GDM1 (cell line): ENCODE data around the gene SLC34A3.
A peak's percentile ranks its signal among the peaks of the same experiment; 100 is the strongest.

ENCODE experiments used
- DNase-seq: peaks from one replicate; lab custom pipeline; 2025; lab: John Stamatoyannopoulos, UW

SLC34A3 gene

DNA sequence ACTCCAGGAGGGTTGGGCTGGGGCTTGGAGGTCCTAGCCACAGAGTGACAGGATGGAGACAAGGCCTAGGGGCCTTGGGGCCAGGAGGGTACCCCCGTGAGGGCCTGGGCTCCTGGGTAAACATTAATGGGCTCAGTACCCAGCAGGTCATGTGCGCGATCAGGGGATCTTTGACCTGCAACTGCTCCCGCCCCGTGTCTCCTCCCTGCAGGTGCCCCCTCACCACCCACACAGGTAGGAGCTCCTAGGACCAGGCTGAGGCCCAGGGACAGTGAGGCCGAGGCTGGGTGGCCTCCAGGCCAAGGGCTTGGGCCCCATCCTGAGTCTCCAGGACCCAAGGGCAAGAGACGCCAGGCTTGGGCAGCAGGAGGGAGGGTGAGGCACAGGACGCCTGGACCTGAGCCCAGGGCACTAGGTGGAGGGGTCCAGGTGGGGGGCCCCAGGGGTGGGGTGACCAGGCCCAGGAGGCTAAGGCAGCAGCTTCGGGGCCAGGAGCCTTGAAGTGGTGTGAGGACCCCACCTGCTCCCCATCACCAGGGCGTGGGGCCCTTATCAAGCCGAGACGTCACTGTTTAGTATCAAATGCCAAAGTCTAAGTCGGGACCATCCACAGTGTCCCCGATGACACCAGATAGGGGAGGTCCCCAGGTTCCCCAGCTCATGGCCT, at the start of gene SLC34A3:
TSS of gene SLC34A3 (plus strand) at position 197 of the 667 bp plus-strand sequence. CDS start 802 bp downstream, outside the sequence.
- no peak for DNase-seq

DNA sequence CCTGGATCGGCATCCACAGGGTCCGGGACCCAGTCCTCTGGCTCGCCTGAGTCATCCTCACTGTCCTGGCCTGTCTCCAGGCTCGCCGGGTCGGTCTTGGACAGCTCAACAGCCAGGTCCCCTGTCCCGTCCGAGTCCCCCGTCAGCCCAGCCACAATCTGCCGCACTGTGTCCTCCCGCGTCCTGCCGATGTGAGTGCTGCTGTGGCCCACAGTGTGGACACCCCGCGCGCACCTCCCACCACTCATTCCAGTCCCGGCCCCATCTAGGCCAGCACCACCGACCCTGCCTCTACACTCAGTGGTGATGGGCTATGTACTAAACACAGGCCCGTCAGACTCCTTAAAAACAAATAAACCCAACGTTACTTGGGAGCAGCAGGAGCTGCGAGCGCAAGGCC, 49.0 kb upstream of the SLC34A3 start:
- DNase-seq: no peak

DNA sequence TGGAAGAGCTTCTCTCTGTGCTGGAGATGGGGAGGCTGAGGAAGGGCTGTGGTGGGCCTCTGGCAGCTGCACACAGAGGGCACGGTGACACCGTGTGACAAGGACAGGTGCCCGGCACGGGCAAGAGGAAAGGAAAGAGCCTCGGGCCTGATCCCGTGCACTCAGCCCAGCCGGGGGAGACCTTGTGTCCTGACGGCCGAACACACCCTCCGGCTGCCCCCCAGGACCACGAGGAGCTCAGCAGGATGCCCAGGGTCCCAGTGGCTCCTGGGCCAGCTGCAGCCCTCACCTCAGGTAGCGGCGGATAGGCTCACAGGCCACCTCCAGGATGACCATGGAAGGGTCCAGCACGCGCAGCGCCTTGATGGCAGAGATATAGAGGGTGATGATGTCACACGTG, 47.9 kb upstream of the SLC34A3 start:
- DNase-seq: no peak

DNA sequence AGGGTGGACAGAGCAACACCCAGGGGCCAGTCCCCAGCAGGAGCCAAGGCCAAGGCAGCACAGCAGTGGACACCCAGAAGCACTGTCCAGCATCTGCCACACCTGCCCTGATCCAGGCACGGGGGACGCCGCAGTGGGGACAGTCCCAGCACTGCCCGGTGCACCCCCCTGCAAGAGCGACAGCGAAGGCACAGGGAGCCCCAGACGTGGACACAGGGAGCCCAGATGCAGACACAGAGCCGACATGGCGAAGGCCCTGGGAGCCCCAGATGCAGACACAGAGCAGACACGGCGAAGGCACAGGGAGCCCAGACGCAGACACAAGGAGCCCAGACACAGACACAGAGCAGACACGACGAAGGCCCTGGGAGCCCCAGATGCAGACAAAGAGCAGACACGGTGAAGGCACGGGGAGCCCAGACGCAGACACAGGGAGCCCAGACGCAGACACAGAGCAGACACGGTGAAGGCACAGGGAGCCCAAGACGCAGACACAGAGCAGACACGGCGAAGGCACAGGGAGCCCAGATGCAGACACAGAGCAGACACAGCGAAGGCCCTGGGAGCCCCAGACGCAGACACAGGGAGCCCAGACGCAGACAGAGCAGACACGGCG, 46.6 kb upstream of the SLC34A3 start:
- no peak for DNase-seq

DNA sequence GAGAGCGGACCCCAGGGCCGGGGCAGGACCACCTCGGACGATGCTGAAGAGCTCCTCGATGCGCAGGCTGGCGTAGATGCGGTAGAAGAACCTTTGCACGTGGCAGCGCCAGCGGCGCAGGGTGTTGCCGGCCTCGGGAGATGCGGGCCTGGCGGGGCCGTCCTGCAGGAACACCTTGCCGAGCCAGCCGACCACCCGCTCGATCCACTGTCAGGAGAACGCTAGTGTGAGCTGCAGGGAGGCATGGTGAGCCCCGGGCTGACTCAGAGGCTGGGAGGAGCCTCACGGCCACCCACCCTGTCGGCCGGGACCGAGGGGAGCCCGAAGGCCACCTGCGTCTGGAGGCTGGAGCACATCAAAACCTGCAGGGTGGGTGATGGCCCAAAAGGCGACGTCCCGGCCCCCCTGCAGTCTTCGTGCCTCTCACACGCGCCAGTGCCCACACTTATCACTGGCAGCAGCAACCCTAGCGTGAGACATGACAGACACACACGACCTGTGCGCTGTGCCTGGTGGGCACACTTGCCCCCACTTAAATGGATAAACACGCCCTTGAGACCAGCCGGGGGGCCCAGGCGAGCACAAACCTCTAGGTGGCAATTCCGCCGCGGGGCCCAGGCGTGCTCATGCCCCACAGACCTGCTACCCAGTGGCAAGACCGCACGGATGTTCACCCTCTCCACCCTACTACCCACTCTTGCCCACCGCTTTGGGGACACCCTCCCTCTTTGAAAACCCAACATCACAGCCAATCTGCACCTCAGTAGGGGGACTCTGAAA, 45.6 kb upstream of the SLC34A3 start:
- no peak for DNase-seq

GRCh38 chr9:137185921-137186320, 44.8 kb upstream of the SLC34A3 start:
- DNase-seq: no peak

GRCh38 chr9:137186385-137186784, 44.3 kb upstream of the SLC34A3 start:
- no peak for DNase-seq

DNA sequence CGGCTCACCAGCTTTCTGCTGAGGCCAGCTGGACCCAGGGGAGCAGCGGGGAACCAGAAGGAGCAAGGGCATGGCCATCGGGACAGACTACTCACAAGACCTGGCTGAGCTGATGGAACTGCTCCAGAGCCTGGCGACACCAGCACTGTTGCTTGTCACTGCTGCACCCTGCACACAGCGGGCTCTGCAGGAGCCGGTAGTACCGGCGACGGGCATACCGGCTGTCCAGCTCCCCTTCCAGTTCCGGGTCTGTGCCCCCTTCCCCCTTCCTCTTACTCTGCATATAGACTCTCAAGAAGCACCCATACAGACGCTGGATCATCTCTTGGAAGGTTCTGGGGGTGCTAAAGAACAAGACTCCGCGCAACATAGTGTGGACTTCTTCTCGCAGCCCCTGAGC, 43.3 kb upstream of the SLC34A3 start:
- no peak for DNase-seq

GRCh38 chr9:137188086-137188489, 42.6 kb upstream of the SLC34A3 start:
- no peak for DNase-seq

DNA sequence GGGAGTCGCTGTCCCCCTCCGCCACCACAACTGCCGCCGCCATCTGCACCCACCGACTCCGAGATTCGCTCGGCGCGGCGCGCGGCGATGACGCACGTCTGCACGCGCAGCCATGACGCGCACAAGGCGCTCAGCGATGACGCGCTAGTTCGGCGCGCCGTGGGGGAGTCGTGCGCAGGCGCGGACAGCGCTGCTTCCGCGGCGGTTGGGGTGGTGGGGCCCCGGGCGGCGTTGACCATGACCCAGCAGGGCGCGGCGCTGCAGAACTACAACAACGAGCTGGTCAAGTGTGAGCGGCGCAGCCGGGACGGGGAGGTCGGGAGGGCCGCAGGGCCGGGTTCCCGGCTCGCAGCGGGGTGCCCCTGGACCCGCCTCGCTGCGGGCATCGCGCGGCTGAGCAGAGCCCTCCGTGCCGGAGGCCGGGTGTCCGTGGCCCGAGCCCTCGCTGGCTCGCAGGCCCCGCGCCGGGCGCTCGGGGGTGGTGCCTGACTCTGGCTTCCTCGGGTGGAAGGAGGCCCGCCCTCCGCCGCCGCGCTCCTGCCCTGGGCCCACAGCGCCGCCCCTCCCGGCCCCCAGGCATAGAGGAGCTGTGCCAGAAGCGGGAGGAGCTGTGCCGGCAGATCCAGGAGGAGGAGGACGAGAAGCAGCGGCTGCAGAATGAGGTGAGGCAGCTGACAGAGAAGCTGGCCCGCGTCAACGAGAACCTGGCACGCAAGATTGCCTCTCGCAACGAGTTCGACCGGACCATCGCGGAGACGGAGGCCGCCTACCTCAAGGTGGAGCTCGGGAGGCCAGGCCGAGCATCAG, 42.0 kb upstream of the SLC34A3 start, which contains the start of the genes ANAPC2 and SSNA1:
TSS of gene ANAPC2 (minus strand) at position 71 of the 807 bp plus-strand sequence. CDS start at position 43, 28 bp downstream.
TSS of gene SSNA1 (plus strand) at position 187 of the 807 bp plus-strand sequence. CDS start at position 238, 51 bp downstream.
- DNase-seq: peak; percentile 92

DNA sequence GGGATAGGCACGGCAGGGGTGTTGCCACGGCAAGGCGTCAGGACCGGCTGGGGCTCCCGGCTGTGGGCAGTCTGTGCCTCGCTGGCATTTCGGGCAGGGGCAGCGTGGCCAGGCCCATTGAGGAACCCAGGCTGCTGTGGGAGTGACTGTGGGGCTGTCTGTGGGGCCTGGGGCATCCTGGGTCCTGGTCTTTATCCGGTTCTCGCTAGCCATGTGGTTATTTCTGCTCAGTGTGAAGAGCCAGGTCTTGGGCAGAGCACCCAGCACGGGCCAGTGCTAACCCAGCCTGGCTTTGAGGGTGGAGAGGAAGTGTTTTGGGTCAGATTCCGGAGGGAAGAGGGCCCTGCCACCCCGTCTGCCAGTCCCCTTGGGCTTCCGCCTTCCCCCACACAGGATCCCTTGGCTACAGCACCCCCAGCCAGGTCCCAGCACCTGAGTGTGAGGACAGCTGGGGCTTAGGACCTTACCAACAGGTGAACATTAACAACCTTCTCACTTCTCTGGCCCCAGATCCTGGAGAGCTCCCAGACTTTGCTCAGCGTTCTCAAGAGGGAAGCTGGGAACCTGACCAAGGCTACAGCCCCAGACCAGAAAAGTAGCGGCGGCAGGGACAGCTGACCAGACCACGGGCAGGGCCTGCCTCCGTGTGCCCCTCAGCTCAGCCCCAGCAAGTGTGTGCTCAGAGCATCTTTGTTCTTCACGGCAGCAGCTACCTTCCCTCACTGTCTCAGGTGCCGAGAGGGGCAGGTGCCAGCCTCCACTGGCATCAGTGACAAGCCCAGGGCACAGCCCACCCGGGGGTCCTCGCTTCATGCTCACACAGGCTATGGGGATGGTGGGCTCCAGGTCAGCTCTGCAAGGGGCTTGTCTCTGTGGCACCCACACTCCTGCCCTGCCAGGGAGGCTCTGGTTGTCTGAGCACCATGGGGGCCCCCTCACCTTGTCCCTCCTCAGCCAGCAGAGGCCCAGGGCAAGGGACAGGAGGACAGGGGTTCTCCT, 41.1 kb upstream of the SLC34A3 start:
- no peak for DNase-seq

DNA sequence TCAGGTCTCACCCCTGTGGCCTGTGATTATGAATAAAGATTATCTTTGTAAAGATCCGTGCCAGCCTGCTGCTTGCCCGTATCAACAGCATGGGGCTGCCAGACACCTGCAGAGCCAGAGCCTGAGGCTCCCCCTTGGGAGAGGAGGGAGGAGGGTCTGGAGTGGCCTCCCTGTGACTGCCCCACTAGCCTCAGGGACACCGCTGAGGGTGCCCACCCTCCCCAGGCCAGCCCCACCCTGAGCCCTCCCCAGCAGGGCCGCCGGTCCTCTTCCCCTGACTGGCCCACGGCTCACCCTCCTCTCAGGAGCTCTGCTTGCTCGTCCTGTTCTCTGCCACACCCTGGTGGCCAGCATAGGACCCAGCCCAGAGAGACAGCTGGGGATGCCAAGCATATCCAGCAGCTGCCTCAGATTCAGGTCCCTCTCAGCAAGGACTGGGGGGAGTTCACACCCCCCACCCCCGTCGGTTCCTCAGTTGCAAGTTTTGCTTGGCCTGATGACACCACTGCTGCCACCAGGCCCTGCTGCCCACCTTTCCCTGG, 40.3 kb upstream of the SLC34A3 start:
- no peak for DNase-seq

GRCh38 chr9:137191245-137191644, 39.5 kb upstream of the SLC34A3 start:
- DNase-seq: no peak

GRCh38 chr9:137191691-137192447, 38.8 kb upstream of the SLC34A3 start:
- no peak for DNase-seq

GRCh38 chr9:137192448-137192780, 38.3 kb upstream of the SLC34A3 start:
- DNase-seq: no peak

GRCh38 chr9:137192859-137193258, 37.8 kb upstream of the SLC34A3 start:
- no peak for DNase-seq

DNA sequence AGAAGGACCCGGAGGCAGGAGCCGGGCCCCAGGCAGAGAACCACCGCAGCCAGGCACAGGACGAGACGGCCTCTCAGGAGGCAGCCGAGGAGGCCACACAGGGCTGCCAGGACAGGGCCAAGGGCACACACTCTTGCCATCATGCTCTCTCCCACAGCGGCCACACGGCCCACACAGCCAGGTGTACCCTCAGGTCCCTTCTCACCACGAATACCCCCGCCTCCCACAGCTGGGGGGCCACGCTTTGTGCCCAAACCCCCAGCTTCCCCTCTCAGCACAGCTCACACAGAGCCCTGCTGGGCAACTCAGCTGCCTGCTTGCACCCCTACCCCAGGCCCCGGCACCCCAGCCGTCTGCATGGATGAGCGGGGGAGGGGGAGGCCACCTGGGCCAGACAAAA, 36.9 kb upstream of the SLC34A3 start:
- no peak for DNase-seq

GRCh38 chr9:137194388-137194787, 36.3 kb upstream of the SLC34A3 start:
- no peak for DNase-seq

DNA sequence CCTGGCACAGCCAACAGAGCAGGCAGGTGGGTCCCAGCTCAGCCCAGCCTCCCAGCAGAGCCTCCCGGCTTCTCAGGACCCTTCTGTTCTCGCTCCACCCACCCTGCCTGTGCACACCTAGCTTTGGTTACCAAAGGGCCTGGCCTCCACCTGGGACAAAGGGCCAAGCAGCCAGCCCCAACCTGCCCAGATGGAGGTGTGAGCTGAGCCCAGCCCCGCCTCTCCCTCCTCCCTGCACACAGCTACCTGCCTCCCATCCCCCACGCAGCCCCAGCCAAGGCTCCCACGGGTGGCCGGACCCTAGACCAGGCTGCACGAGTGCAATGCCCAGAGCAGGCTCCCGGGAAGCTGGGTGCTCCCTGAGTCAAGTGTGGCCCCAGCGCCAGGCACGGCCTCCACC, 35.8 kb upstream of the SLC34A3 start:
- DNase-seq: no peak
